GM12878 (cell line): Measurements from ENCODE around the gene UBE2D4. TPM values are rescaled to one million over a fixed set of nuclear protein-coding genes. Genes with fewer than 3 reads are reported as not detected.
A peak's percentile ranks its signal among the peaks of the same experiment; 100 is the strongest.

ENCODE experiments used
- ATF2 ChIP-seq: IDR thresholded peaks from 2 replicates; pipeline ENCODE4 v1.6.1; 2012; ENCODE audit warnings: low read length, inconsistent platforms
- BCL11A ChIP-seq: IDR thresholded peaks from 2 replicates; pipeline ENCODE4 v1.6.1; 2011; ENCODE audit warnings: low read depth, low read length
- CREB1 ChIP-seq: IDR thresholded peaks from 2 replicates; pipeline ENCODE4 v1.6.1; 2012; ENCODE audit warnings: low read depth, mild to moderate bottlenecking, inconsistent platforms
- ETV6 ChIP-seq, 2 experiments: fragments of 450-650 bp in 1 of 2; IDR thresholded peaks in 1 of 2; conservative IDR thresholded peaks in 1 of 2; 2 replicates each; pipeline ENCODE4 v1.6.1; 2014; ENCODE audit warnings: antibody characterized with exemption in 1 of 2, borderline replicate concordance in 1 of 2, low read depth in 1 of 2, mild to moderate bottlenecking in 1 of 2, moderate library complexity in 1 of 2
- HDAC2 ChIP-seq: fragments of 200-600 bp; sonication (generic); IDR thresholded peaks from 2 replicates; pipeline ENCODE4 v1.6.1; 2017
- HDAC6 ChIP-seq: fragments of 200-600 bp; sonication (generic); IDR thresholded peaks from one replicate; pipeline ENCODE4 v1.8.0; 2017; ENCODE audit warnings: antibody characterized with exemption; ENCODE audit not compliant: unreplicated experiment
- KAT2A ChIP-seq: conservative IDR thresholded peaks from 2 replicates; pipeline ENCODE4 v1.6.1; 2011; ENCODE audit warnings: low read depth, low read length; ENCODE audit not compliant: control insufficient read depth
- MAX ChIP-seq: IDR thresholded peaks from 2 replicates; pipeline ENCODE4 v1.6.1; 2012; ENCODE audit warnings: low read depth, low read length, improper control_type of control experiment
- MTA3 ChIP-seq: IDR thresholded peaks from 2 replicates; pipeline ENCODE4 v1.6.1; 2012; ENCODE audit warnings: low read length, inconsistent platforms, borderline replicate concordance
- NFXL1 ChIP-seq: fragments of 450-650 bp; IDR thresholded peaks from 2 replicates; pipeline ENCODE4 v1.6.1; 2017; ENCODE audit warnings: antibody characterized with exemption, mild to moderate bottlenecking, borderline replicate concordance
- PAX5 ChIP-seq: IDR thresholded peaks from 2 replicates; pipeline ENCODE4 v1.6.1; 2011; ENCODE audit warnings: low read depth, low read length, borderline replicate concordance
- PAX8 ChIP-seq: fragments of 450-650 bp; IDR thresholded peaks from 2 replicates; pipeline ENCODE4 v1.6.1; 2017; ENCODE audit warnings: mild to moderate bottlenecking, moderate library complexity
- RCOR1 ChIP-seq: conservative IDR thresholded peaks from 2 replicates; pipeline ENCODE4 v1.6.1; 2012; ENCODE audit warnings: low read depth, low read length, improper control_type of control experiment
- SPI1 ChIP-seq: IDR thresholded peaks from 2 replicates; pipeline ENCODE4 v1.6.1; 2011; ENCODE audit warnings: low read depth, mild to moderate bottlenecking, low read length, moderate library complexity, borderline replicate concordance; ENCODE audit not compliant: insufficient read depth
- SRF ChIP-seq, 2 experiments: IDR thresholded peaks; 2 replicates each; pipeline ENCODE4 v1.6.1; 2011; ENCODE audit warnings: low read depth in 2 of 2, low read length in 2 of 2, mild to moderate bottlenecking in 1 of 2, moderate library complexity in 1 of 2
- STAT3 ChIP-seq: IDR thresholded peaks from 2 replicates; pipeline ENCODE4 v1.6.1; 2011; ENCODE audit warnings: low read depth, low read length, improper control_type of control experiment
- TAF1 ChIP-seq: IDR thresholded peaks from 2 replicates; pipeline ENCODE4 v1.6.1; 2011; ENCODE audit warnings: mild to moderate bottlenecking, low read depth, low read length, borderline replicate concordance
- TCF12 ChIP-seq: IDR thresholded peaks from 2 replicates; pipeline ENCODE4 v1.6.1; 2011; ENCODE audit warnings: low read depth, mild to moderate bottlenecking, low read length
- WRNIP1 ChIP-seq: IDR thresholded peaks from 2 replicates; pipeline ENCODE4 v1.6.1; 2011; ENCODE audit warnings: low read depth, low read length, improper control_type of control experiment, borderline replicate concordance
- polyA plus RNA-seq, 11 experiments: library from polyadenylated mRNA; depleted of rRNA in 4 of 11; unstranded in 6 of 11; stranded (reverse) in 5 of 11; fragments of >200 nt; fragmentation: Nextera tagmentation in 4 of 11; fragmentation: Illumina TruSeq in 1 of 11; extraction: Ambion mirVana in 4 of 11; extraction: Trizol in 1 of 11; gene quantifications; 1 replicate in 1 of 11; 2 replicates in 10 of 11; pipeline versions ENCODE4 v1.2.1 to v1.2.3, GENCODE V29; 2011 to 2016; ENCODE audit warnings: inconsistent platforms in 2 of 11, missing spikeins in 2 of 11, low read depth in 1 of 11
- total RNA-seq, 4 experiments: library from RNA; depleted of rRNA in 3 of 4; stranded (reverse); fragments of >200 nt in 3 of 4; fragmentation: Illumina TruSeq in 1 of 4; extraction: Trizol in 1 of 4; gene quantifications; 2 replicates each; pipeline versions ENCODE4 v1.2.1 to v1.2.3, GENCODE V29; 2013 to 2021
- TF ChIP-seq, protein P1 (sequence below): IDR thresholded peaks from 2 replicates; pipeline ENCODE4 v1.6.1; 2012; ENCODE audit warnings: low read depth, low read length, improper control_type of control experiment
- TF ChIP-seq, protein P2 (sequence below): fragments of 450-650 bp; formaldehyde crosslinking; IDR thresholded peaks from 2 replicates; pipeline ENCODE4 v1.5.0; 2022; ENCODE audit warnings: mild to moderate bottlenecking, missing genetic modification characterization
- TF ChIP-seq, protein P3 (sequence below): IDR thresholded peaks from 2 replicates; pipeline ENCODE4 v1.6.1; 2011; ENCODE audit warnings: low read depth, low read length, improper control_type of control experiment, borderline replicate concordance

The UBE2D4 gene
- total and polyA plus RNA-seq, 10 of the 15 experiments (the other 5 are each of a cell fraction or from before 2014, with no cell fraction given) = 3.5 to 16.6 (median 10.3) TPM

DNA sequence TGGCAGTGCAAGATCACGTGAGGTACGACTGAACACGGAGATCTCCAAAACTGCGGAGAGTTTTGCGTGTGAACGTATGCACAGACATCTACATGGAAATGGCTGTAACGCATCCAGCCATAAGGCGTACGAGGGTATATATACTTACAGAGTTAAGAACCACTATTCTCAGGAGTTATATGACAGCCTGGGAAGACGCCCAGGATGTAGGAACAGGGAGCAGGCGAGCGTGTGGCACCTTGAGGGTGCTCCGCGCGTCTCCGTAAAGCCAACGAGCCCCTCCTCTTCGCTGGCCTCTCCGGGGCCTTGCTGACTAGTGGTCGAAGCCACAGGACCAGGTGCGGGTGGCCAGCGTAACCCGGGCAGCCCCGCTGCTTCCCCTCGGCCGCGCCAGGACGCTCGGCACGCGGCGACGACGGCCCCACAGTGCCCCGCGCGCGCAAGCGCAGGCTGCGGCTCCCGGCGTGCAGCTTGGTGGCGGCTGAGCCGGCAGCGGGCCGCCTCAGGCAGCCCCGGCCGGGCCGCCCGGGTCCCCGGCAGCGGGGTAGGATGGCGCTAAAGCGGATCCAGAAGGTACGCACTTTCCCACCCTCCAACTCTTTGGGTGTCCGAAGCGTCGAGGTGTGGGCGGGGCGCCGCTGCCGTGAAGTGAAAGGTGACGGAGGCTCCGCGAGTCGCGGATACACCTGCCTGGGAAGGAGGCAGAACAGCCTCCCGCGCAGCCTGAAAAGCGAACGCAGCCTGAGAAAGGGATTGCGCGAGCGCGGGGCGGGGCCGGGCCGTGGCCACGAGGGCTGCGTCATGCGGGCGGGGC, at the start of gene UBE2D4 (continued):
- TF ChIP-seq KAT2A (no peak), NFXL1 (0 out of 2 replicates have a peak, but pooled peaks have one; percentile 70), WRNIP1 (no peak), PAX8 (no peak), RCOR1 (no peak), PAX5 (peak; percentile 38; the same call in 1 of the 2 replicates), CREB1 (peak; percentile 77), MTA3 (no peak), TCF12 (peak; percentile 60), SPI1 (0 out of 2 replicates have a peak, but pooled peaks have one; percentile 8), TAF1 (peak; percentile 56; the same call in 1 of the 2 replicates), SRF (IDR thresholded peaks at IDR 0.05; ENCODE audit: low read depth in 2 of 2, low read length in 2 of 2) (0 out of 4 replicates have a peak, but pooled peaks of 1 of the 2 experiments have one; percentile 12), ATF2 (no peak), MAX (peak; percentile 76; the same call in 1 of the 2 replicates), STAT3 (no peak), HDAC6 (no peak), ETV6 (conservative IDR thresholded peaks at IDR 0.05 in 1 of 2, IDR thresholded peaks at IDR 0.05 in 1 of 2; ENCODE audit: borderline replicate concordance in 1 of 2, low read depth in 1 of 2) (no peak), HDAC2 (no peak), BCL11A (no peak)
- TF ChIP-seq, protein P1, sequence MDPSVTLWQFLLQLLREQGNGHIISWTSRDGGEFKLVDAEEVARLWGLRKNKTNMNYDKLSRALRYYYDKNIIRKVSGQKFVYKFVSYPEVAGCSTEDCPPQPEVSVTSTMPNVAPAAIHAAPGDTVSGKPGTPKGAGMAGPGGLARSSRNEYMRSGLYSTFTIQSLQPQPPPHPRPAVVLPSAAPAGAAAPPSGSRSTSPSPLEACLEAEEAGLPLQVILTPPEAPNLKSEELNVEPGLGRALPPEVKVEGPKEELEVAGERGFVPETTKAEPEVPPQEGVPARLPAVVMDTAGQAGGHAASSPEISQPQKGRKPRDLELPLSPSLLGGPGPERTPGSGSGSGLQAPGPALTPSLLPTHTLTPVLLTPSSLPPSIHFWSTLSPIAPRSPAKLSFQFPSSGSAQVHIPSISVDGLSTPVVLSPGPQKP = no peak
- TF ChIP-seq, protein P2, sequence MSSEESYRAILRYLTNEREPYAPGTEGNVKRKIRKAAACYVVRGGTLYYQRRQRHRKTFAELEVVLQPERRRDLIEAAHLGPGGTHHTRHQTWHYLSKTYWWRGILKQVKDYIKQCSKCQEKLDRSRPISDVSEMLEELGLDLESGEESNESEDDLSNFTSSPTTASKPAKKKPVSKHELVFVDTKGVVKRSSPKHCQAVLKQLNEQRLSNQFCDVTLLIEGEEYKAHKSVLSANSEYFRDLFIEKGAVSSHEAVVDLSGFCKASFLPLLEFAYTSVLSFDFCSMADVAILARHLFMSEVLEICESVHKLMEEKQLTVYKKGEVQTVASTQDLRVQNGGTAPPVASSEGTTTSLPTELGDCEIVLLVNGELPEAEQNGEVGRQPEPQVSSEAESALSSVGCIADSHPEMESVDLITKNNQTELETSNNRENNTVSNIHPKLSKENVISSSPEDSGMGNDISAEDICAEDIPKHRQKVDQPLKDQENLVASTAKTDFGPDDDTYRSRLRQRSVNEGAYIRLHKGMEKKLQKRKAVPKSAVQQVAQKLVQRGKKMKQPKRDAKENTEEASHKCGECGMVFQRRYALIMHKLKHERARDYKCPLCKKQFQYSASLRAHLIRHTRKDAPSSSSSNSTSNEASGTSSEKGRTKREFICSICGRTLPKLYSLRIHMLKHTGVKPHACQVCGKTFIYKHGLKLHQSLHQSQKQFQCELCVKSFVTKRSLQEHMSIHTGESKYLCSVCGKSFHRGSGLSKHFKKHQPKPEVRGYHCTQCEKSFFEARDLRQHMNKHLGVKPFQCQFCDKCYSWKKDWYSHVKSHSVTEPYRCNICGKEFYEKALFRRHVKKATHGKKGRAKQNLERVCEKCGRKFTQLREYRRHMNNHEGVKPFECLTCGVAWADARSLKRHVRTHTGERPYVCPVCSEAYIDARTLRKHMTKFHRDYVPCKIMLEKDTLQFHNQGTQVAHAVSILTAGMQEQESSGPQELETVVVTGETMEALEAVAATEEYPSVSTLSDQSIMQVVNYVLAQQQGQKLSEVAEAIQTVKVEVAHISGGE (CRISPR knock-in tag) = no peak
- TF ChIP-seq, protein P3, sequence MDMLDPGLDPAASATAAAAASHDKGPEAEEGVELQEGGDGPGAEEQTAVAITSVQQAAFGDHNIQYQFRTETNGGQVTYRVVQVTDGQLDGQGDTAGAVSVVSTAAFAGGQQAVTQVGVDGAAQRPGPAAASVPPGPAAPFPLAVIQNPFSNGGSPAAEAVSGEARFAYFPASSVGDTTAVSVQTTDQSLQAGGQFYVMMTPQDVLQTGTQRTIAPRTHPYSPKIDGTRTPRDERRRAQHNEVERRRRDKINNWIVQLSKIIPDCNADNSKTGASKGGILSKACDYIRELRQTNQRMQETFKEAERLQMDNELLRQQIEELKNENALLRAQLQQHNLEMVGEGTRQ = peak; percentile 42; the same call in 1 of the 2 replicates
